HG02870 (cell line): ENCODE results near the gene PLEKHG4B.
"Not testable (repeated sequence)": the region's sequence is repeated elsewhere in the genome, so short reads cannot be mapped to it uniquely, and the experiment has no call there.

ENCODE experiments used
- ATAC-seq: cut with Tn5 transposase; IDR thresholded peaks from one replicate; pipeline ENCODE4 v1.9.1; 2021; ENCODE audit warnings: mild to moderate bottlenecking, moderate library complexity; ENCODE audit not compliant: unreplicated experiment

Gene PLEKHG4B

DNA sequence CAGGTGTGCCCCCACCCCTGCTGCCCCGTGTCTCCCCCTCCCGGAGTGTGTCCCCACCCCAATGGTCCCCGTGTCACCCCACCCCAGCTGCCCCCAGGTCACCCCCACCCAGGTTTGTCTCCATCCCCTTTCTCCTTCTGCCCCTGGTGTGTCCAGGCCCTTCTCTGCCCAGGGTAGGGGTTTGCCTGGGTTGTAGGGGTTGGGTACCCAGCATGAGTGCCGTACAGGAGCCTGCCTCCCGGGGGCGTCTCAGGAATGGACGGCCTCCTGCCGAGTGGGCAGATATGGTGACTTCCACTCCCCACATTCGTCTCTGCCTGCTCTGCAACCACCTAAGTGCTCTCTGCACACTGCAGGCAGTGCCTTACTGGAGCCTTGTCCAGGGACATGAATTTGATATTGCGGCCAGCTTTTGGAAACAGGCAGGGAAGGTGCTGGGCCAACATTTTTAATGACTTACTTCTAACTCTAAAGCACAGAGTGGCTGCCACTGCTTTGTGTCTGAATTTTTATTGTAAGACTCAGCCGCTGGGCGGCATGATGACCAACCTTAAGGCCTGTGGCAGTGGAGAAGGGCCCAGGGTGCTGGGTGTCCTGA lies 106.0 kb downstream of the PLEKHG4B start:
- ATAC-seq = no peak

DNA sequence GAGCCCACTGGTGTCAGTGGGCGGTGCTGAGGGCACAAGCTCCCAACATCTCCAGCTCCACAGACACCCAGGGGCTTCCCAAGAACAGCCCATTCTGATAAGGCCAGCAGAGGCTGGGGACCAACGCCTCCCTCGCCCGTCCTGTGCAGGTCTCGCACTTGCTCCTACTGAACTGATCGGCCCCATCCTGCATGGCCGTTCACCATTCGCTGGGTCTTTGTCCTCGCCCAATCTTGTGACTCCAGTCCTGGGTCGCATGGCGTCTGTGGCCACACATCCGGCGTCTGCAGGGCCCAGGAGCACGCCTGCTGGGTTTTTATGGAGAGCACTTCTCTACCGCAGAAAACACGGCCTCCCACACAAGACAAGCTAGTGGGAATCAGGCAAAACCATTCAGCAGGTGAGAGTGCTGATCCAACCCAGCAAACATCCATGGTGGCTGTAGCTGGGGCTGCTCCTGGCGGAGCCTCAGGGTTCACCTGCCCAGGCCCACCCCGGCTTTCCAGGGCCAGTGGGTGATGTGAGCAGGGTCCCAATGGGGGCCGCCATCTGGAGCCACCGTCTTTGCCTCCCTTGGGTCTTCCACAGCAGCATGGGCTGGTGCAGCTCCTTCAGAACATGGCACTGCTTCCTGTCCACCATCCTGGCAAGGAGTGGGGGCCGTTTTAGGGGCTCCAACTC lies 106.7 kb downstream of the PLEKHG4B start:
- no peak for ATAC-seq

- ATAC-seq = no peak
Measured at GRCh38 chr5:199197-199949, 107.4 kb downstream of the PLEKHG4B start.

GRCh38 chr5:199950-200645 lies 108.1 kb downstream of the PLEKHG4B start:
- ATAC-seq = no peak

GRCh38 chr5:200985-201384 lies 109.0 kb downstream of the PLEKHG4B start:
- ATAC-seq = peak; percentile 69

DNA sequence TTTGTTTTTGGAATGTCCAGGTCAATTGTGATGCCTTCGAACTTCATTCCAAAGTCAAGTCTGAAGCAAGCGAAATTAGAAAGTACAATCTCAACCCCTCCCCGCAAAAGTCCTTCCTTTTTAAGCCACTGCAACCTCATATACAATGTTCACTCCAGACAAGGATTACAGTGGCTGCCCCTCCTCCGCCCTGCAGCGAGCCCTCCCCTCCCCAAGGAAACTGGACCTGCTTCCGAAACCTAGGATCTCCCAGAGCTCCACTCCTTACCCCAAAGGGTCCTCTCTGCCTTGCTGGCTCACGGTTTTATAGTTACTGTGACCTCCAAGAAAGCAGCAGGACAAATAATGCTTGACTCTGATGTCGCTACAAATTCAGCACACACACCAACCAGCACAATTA lies 109.7 kb downstream of the PLEKHG4B start:
- no peak for ATAC-seq

DNA sequence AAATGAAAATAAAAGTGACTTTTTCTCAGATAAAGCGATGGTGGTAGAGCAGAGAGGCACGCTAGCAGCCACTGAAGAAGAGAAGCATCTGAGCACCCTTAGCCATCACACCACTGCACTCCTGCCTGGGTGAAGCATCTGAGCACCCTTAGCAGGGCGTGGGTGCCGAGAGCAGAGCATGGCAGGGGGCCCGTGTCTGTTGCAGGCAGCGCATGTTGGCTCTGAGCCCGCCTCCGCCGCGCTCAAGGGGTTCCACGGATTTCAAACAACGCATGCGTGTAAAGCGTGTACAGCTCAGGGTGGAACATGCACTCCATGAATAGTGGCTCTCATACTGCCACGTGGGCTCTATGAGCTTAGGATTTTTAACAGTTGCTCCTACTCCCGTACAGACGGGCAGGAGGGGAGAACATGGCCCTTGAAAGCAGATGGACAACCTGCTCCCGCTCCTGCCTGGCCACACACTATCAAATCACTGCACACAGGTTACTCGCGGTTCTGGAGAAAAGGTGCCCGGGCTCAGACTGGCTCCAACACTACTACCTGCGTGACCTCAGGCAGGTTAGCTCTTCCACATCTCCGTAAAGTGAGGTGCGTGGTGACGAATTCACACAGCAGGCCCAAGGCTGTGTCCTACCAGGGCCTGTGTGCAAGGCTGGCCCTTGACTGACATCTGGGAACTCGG lies 111.4 kb downstream of the PLEKHG4B start:
- no peak for ATAC-seq

DNA sequence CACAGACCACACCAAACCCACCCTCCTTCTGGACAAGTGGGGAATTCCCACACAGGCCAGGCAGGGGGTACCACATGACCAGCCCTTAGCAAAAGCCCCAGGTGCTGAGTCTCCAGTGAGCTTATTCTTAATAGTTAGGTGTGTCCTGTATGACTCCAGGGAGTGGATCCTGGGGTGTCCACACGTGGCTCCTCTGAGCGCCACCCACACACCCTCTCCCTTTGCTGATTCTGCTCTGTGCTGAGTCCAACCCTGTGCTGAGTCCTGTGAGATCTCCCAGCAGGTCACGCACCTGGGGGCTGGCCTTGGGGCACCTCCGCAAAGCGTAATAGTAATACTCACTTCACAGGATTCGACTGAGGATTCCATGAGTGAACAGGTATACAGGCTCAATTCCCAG lies 112.0 kb downstream of the PLEKHG4B start:
- ATAC-seq = no peak

DNA sequence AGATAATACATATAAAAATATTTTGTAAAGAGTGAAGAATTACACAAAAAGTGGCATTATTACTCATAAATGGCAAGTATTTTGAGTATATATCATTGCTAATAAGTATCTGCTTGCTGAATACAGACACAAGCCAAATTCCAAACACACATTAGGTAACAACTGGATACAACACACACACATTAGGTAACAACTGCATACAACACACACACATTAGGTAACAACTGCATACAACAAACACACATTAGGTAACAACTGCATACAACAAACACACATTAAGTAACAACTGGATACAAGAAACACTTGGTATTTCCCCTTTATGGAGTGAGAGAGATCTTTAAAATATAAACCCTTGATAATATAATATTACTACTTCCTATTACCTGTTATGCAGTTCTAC lies 112.5 kb downstream of the PLEKHG4B start:
- no peak for ATAC-seq

GRCh38 chr5:204966-205670 lies 113.2 kb downstream of the PLEKHG4B start:
- ATAC-seq = no peak

- ATAC-seq = no peak
Measured at GRCh38 chr5:206406-206805, 114.4 kb downstream of the PLEKHG4B start.

DNA sequence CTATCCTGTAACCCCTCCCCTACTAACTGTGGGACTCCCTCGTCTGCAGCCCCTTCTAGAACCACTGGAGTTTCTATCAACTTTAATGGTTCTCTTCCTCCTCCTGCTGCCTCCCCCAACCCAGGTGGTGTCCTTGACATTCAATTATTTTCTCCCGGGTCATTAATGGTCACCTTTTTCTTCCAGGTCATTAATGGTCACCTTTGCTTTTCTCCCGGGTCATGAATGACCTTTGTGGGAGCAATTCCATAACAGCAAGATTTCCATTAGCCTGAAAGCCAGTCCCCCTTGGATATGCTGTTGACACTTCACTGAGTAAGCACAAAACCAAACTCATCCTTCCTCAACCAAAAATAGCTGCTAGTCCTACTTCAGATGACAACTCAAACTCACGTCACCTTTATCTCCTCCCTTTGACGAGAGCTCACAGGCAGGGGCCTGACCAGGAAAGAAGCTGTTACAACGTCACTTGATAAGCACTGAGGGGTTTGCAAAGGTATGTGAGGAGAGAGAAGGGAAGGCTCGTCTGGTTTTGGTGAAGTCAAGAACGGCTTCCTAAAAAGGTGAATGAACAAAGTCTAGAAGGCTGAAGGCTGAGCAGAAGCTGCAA lies 115.1 kb downstream of the PLEKHG4B start:
- ATAC-seq = no peak

DNA sequence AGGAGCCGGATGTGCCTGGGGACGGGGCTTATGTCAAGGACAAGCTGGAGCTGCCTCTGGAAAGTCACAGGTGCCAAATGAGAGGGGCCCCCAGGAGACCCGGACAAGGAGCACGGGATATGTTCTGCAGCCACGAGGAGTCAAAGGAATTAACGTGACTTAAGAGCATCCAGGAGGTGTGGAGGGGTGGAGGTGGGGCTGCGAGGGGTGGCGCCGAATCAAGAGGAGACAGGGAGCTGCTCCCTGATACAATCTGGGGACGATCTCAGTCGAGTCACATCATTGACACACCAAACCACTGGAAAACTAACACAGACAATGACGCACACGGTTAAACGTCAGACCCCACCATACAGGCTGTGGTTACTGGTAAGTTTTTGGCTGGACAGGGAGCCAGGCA lies 115.6 kb downstream of the PLEKHG4B start:
- no peak for ATAC-seq

DNA sequence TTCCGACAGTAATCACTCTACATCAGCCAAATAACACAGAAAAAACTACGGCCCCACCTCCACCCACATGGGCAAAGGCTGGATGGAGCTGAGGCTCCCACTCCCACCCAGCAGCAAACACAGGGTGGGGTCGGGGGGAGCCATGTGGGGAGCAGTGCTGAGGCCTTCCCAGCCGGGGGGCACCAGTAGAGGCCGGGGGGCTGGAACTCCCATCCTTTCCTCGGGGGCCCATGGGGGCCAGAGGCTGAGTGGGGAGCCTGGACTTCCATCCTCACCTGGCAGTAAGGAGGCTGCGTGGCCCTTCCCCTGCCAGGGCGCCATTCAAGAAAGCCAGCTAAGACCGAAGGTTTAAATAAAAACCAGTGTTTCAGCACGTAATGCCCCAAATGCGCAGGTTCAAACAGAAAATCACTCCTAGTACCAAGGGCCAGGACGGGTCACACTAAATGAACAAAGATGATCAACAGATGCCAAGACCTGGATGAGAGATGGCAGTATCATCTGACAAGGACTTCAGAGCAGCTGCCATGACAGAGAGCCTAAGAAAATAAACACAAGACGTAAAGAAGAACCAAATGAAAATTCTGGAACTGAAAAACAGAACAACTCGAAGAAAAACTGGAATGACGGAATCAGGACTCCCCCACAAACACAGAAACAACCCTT lies 116.6 kb downstream of the PLEKHG4B start:
- no peak for ATAC-seq

GRCh38 chr5:213803-214395 lies 121.9 kb downstream of the PLEKHG4B start:
- no peak for ATAC-seq

DNA sequence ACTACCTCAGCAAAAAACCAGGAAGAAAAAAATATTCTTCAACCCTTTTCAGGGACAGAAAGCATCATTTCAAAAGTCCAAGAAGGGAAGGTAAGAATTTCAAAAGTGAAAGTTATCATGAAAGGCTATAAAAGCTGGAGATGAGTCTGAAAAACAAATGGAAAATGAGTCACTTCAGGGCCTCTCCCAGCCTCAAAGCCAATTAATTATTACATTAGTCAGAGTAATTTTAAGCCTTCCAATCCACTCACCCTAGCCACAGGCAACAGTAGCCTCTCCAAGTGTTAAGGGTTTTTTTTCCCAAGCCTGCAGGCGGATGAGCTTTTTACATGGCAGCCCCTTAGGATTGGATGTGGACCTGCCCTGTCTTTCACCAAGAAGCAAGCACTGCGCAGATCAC lies 123.3 kb downstream of the PLEKHG4B start:
- ATAC-seq = not testable (repeated sequence)

- not testable (repeated sequence) for ATAC-seq
Measured at GRCh38 chr5:216076-216475, 124.1 kb downstream of the PLEKHG4B start.

GRCh38 chr5:217494-218456 lies 125.8 kb downstream of the PLEKHG4B start, which contains the start of the genes CCDC127 and SDHA:
CCDC127 (minus strand) TSS chr5:218153; CDS start chr5:216849, 1,304 bp downstream.
SDHA (plus strand) TSS chr5:218320; CDS start chr5:218356, 36 bp downstream.
- peak; percentile 72 for ATAC-seq
